HCT116 (cell line): ENCODE measurements around the gene ERAP2. TPM values are rescaled to one million over a fixed set of nuclear protein-coding genes. Genes with fewer than 3 reads are reported as not detected.

ENCODE experiments used
- ATAC-seq: fragments of 200-7000 bp; cut with Tn5 transposase; 2 replicates; pipeline ENCODE4 v1.9.1; 2020; ENCODE audit warnings: mild to moderate bottlenecking, moderate library complexity
- BruUV-seq: library from RNA; stranded (reverse); fragments of 400-500 nt; replicated peaks from 2 replicates; lab custom pipeline; 2021; lab: Mats Ljungman, UMichigan
- CTCF ChIA-PET: fragments of 300-600 bp; sonication (Branson Sonifier 250); formaldehyde crosslinking; loops from one replicate; lab custom pipeline; 2021; ENCODE audit warnings: antibody characterized with exemption; lab: Charles Lee
- POLR2A ChIA-PET: fragments of 300-600, 350-600 bp; sonication (Branson Sonifier 250); formaldehyde crosslinking; loops from one replicate; lab custom pipeline; 2021; ENCODE audit warnings: antibody characterized with exemption; lab: Charles Lee
- RAD21 ChIA-PET, 2 experiments: fragments of 300-600 bp; sonication (Branson Sonifier 250); formaldehyde crosslinking; loops; one replicate each; lab custom pipeline; 2023; ENCODE audit warnings: low total read pairs in 2 of 2; ENCODE audit not compliant: uncharacterized antibody in 2 of 2, unreplicated experiment in 2 of 2, low non-redundant PET in 1 of 2; lab: Charles Lee
- DNase-seq: peaks from one replicate; pipeline ENCODE4 v3.0.0-alpha.2; 2010; ENCODE audit warnings: low read depth, low spot score
- H2AFZ ChIP-seq: fragments of 200-600 bp; shearing (Covaris generic), sonication (generic); 2 replicates; pipeline ENCODE4 v1.6.1; 2017; ENCODE audit warnings: low read depth, mixed run types, mixed read lengths, antibody characterized with exemption, low read length; ENCODE audit not compliant: poor library complexity, severe bottlenecking
- H3K27ac ChIP-seq: 2 replicates; pipeline ENCODE4 v1.5.1; 2012; ENCODE audit warnings: low read depth, low read length
- H3K27me3 ChIP-seq: fragments of 200-600 bp; sonication (generic); 2 replicates; pipeline ENCODE4 v1.6.1; 2016; ENCODE audit warnings: mixed run types, low read length, mixed read lengths; ENCODE audit not compliant: insufficient read depth
- H3K36me3 ChIP-seq, 2 experiments: fragments of 200-500 bp in 1 of 2; fragments of 200-600 bp in 1 of 2; sonication (Bioruptor generic) in 1 of 2; sonication (generic) in 1 of 2; 2 replicates each; pipeline versions ENCODE4 v1.5.1 to v1.6.1; 2014 to 2016; ENCODE audit warnings: low read length in 2 of 2, inconsistent platforms in 1 of 2, mixed read lengths in 1 of 2, mixed run types in 1 of 2; ENCODE audit not compliant: insufficient read depth in 2 of 2, control insufficient read depth in 1 of 2
- H3K4me1 ChIP-seq, 2 experiments: fragments of 200-600 bp in 1 of 2; sonication (generic) in 1 of 2; 2 replicates each; pipeline versions ENCODE4 v1.5.1 to v1.6.1; 2012 to 2017; ENCODE audit warnings: low read length in 2 of 2, inconsistent platforms in 1 of 2, mild to moderate bottlenecking in 1 of 2, mixed read lengths in 1 of 2, mixed run types in 1 of 2, moderate library complexity in 1 of 2; ENCODE audit not compliant: insufficient read depth in 2 of 2, control insufficient read depth in 1 of 2
- H3K4me2 ChIP-seq: fragments of 200-600 bp; sonication (generic); 2 replicates; pipeline ENCODE4 v1.6.1; 2017; ENCODE audit warnings: mixed run types, low read length, mixed read lengths
- H3K4me3 ChIP-seq, 2 experiments: fragments of 200-600 bp in 1 of 2; sonication (generic) in 1 of 2; replicated peaks in 1 of 2; 2 replicates each; pipeline ENCODE4 v1.5.1; 2011 to 2016; ENCODE audit warnings: low read length in 2 of 2, control low read depth in 1 of 2, low read depth in 1 of 2, mild to moderate bottlenecking in 1 of 2, mixed read lengths in 1 of 2, mixed run types in 1 of 2
- H3K79me2 ChIP-seq: fragments of 200-600 bp; sonication (generic); 2 replicates; pipeline ENCODE4 v1.6.1; 2017; ENCODE audit warnings: mild to moderate bottlenecking, mixed run types, low read length, moderate library complexity, mixed read lengths; ENCODE audit not compliant: insufficient read depth
- H3K9ac ChIP-seq: fragments of 200-600 bp; sonication (generic); 2 replicates; pipeline ENCODE4 v1.6.1; 2016; ENCODE audit warnings: low read length, mixed read lengths
- H3K9me2 ChIP-seq: fragments of 200-600 bp; sonication (generic), shearing (Covaris generic); 2 replicates; pipeline ENCODE4 v1.6.1; 2017; ENCODE audit warnings: mixed run types, mild to moderate bottlenecking, moderate library complexity; ENCODE audit not compliant: insufficient read depth
- H3K9me3 ChIP-seq, 2 experiments: fragments of 200-500 bp in 1 of 2; fragments of 200-600 bp in 1 of 2; sonication (Bioruptor generic) in 1 of 2; sonication (generic) in 1 of 2; 2 replicates each; pipeline ENCODE4 v1.6.1; 2014 to 2017; ENCODE audit warnings: low read length in 2 of 2, mixed read lengths in 2 of 2, inconsistent platforms in 1 of 2, low read depth in 1 of 2, mild to moderate bottlenecking in 1 of 2, mixed run types in 1 of 2, moderate library complexity in 1 of 2; ENCODE audit not compliant: control insufficient read depth in 1 of 2, insufficient read depth in 1 of 2
- H4K20me1 ChIP-seq: fragments of 200-600 bp; sonication (generic), shearing (Covaris generic); 2 replicates; pipeline ENCODE4 v1.6.1; 2017; ENCODE audit warnings: mixed run types, mild to moderate bottlenecking, moderate library complexity; ENCODE audit not compliant: insufficient read depth
- CBX3 ChIP-seq: IDR thresholded peaks from 2 replicates; pipeline ENCODE4 v1.6.1; 2012; ENCODE audit warnings: low read depth
- ELF1 ChIP-seq: IDR thresholded peaks from 2 replicates; pipeline ENCODE4 v1.6.1; 2012; ENCODE audit warnings: low read depth, borderline replicate concordance
- EZH2 ChIP-seq: fragments of 200-600 bp; sonication (generic); IDR thresholded peaks from 2 replicates; pipeline ENCODE4 v1.6.1; 2017; ENCODE audit warnings: antibody characterized with exemption, mixed run types
- EZH2phosphoT487 ChIP-seq: fragments of 200-600 bp; IDR thresholded peaks from 2 replicates; pipeline ENCODE4 v1.6.1; 2018; ENCODE audit warnings: antibody characterized with exemption, borderline replicate concordance
- POLR2A ChIP-seq: IDR thresholded peaks from 2 replicates; pipeline ENCODE4 v1.7.0; 2011; ENCODE audit warnings: borderline replicate concordance; ENCODE audit not compliant: insufficient read depth, insufficient read length; ENCODE audit errors: extremely low read depth
- POLR2AphosphoS5 ChIP-seq: IDR thresholded peaks from 2 replicates; pipeline ENCODE4 v1.6.1; 2011; ENCODE audit warnings: mild to moderate bottlenecking, low read depth, low read length, moderate library complexity
- SIN3A ChIP-seq: IDR thresholded peaks from 2 replicates; pipeline ENCODE4 v1.6.1; 2012; ENCODE audit warnings: low read depth
- SP1 ChIP-seq: IDR thresholded peaks from 2 replicates; pipeline ENCODE4 v1.6.1; 2012; ENCODE audit warnings: low read depth
- intact Hi-C: fragments of 100-400 bp; cut with micrococcal nuclease; formaldehyde crosslinking; loops from 2 replicates; pipeline ENCODE4 v1.10.0; 2022
- total RNA-seq: library from RNA; stranded (reverse); gene quantifications from one replicate; pipeline ENCODE4 v1.2.1, GENCODE V29; 2021; ENCODE audit not compliant: unreplicated experiment
- TF ChIP-seq, protein P1 (sequence below): IDR thresholded peaks from 2 replicates; pipeline ENCODE4 v1.6.1; 2012
- TF ChIP-seq, protein P2 (sequence below): IDR thresholded peaks from 2 replicates; pipeline ENCODE4 v1.6.1; 2012; ENCODE audit warnings: low read depth
- TF ChIP-seq, protein P3 (sequence below): IDR thresholded peaks from 2 replicates; pipeline ENCODE4 v1.6.1; 2011; ENCODE audit warnings: mild to moderate bottlenecking, low read length, moderate library complexity; ENCODE audit not compliant: insufficient replicate concordance; ENCODE audit errors: extremely low read depth

ERAP2 gene
- total RNA-seq, 1 experiment from 2014 or later = 2.2 TPM

DNA sequence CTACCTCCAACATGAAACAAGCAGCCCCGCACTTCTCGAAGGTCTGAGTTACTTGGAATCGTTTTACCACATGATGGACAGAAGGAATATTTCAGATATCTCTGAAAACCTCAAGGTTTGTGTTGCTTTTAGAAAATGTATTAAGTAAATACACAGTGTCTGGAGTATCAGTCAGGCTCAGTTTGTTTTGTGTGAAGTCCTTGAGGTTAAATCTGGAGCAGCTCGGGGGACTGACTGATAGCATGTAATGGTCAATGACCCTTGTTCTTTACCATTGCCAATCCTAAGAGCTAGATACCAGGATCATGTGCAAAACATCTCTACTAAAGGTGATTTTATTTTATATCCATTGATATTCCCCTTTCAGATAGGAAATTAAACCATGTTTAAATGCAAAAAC lies 32.7 kb downstream of the ERAP2 start:
- H3K9ac ChIP-seq = no peak overlapping the region
- no TSS peak for BruUV-seq
- ATAC-seq = no peak
- no peaks in the 10 kb centered on the region for H3K9me3 ChIP-seq
- intact Hi-C loops = no loop called here
- no peak overlapping the region for H3K27ac ChIP-seq
- CTCF ChIA-PET = no interaction called here
- no peaks in the 10 kb centered on the region for H3K79me2 ChIP-seq
- peaks cover 0 to 5% of the 10 kb centered on the region in 2 experiments; a peak in 1 of 4 replicates for H3K4me1 ChIP-seq
- TF ChIP-seq ELF1 (no peak), EZH2 (no peak), POLR2AphosphoS5 (no peak), SIN3A (no peak), CBX3 (no peak)
- TF ChIP-seq, protein P1, sequence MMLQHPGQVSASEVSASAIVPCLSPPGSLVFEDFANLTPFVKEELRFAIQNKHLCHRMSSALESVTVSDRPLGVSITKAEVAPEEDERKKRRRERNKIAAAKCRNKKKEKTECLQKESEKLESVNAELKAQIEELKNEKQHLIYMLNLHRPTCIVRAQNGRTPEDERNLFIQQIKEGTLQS = no peak
- TF ChIP-seq, all 23 proteins: peak for 0
- POLR2A ChIA-PET = no interaction called here
- DNase-seq = no peak
- H3K4me3 ChIP-seq = no peak overlapping the region
- H3K36me3 ChIP-seq = no peaks in the 10 kb centered on the region
- no peak overlapping the region for H2AFZ ChIP-seq
- H3K9me2 ChIP-seq = no peaks in the 10 kb centered on the region
- no peaks in the 10 kb centered on the region for H3K27me3 ChIP-seq
- H4K20me1 ChIP-seq = no peaks in the 10 kb centered on the region
- RAD21 ChIA-PET = no interaction called here
- H3K4me2 ChIP-seq = no peak overlapping the region

DNA sequence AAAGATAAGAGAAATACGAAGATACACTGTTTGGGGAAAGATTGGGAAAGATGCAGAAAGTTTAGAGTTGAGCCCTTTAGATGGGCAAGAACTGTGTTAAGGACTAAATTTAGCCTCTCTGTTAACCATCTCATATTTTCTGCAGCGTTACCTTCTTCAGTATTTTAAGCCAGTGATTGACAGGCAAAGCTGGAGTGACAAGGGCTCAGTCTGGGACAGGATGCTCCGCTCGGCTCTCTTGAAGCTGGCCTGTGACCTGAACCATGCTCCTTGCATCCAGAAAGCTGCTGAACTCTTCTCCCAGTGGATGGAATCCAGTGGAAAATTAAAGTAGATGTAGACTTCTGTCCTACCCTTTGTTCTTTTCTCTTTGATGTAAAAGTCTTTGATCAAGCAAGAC lies 33.1 kb downstream of the ERAP2 start:
- H3K9me2 ChIP-seq = no peaks in the 10 kb centered on the region
- H2AFZ ChIP-seq = no peak overlapping the region
- no peaks in the 10 kb centered on the region for H3K36me3 ChIP-seq
- DNase-seq = no peak
- no peak overlapping the region for H3K4me3 ChIP-seq
- no peak for ATAC-seq
- ChIA-PET CTCF (no interaction called here), RAD21 (no interaction called here), POLR2A (no interaction called here)
- H3K9ac ChIP-seq = no peak overlapping the region
- H3K4me1 ChIP-seq = peaks cover 0 to 5% of the 10 kb centered on the region in 2 experiments; a peak in 1 of 4 replicates
- BruUV-seq = no TSS peak
- no peaks in the 10 kb centered on the region for H3K79me2 ChIP-seq
- TF ChIP-seq POLR2A = no peak
- no peak for TF ChIP-seq SIN3A
- TF ChIP-seq EZH2phosphoT487 = no peak
- TF ChIP-seq SP1 = no peak
- TF ChIP-seq, protein P2, sequence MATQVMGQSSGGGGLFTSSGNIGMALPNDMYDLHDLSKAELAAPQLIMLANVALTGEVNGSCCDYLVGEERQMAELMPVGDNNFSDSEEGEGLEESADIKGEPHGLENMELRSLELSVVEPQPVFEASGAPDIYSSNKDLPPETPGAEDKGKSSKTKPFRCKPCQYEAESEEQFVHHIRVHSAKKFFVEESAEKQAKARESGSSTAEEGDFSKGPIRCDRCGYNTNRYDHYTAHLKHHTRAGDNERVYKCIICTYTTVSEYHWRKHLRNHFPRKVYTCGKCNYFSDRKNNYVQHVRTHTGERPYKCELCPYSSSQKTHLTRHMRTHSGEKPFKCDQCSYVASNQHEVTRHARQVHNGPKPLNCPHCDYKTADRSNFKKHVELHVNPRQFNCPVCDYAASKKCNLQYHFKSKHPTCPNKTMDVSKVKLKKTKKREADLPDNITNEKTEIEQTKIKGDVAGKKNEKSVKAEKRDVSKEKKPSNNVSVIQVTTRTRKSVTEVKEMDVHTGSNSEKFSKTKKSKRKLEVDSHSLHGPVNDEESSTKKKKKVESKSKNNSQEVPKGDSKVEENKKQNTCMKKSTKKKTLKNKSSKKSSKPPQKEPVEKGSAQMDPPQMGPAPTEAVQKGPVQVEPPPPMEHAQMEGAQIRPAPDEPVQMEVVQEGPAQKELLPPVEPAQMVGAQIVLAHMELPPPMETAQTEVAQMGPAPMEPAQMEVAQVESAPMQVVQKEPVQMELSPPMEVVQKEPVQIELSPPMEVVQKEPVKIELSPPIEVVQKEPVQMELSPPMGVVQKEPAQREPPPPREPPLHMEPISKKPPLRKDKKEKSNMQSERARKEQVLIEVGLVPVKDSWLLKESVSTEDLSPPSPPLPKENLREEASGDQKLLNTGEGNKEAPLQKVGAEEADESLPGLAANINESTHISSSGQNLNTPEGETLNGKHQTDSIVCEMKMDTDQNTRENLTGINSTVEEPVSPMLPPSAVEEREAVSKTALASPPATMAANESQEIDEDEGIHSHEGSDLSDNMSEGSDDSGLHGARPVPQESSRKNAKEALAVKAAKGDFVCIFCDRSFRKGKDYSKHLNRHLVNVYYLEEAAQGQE = no peak
- TF ChIP-seq, protein P3, sequence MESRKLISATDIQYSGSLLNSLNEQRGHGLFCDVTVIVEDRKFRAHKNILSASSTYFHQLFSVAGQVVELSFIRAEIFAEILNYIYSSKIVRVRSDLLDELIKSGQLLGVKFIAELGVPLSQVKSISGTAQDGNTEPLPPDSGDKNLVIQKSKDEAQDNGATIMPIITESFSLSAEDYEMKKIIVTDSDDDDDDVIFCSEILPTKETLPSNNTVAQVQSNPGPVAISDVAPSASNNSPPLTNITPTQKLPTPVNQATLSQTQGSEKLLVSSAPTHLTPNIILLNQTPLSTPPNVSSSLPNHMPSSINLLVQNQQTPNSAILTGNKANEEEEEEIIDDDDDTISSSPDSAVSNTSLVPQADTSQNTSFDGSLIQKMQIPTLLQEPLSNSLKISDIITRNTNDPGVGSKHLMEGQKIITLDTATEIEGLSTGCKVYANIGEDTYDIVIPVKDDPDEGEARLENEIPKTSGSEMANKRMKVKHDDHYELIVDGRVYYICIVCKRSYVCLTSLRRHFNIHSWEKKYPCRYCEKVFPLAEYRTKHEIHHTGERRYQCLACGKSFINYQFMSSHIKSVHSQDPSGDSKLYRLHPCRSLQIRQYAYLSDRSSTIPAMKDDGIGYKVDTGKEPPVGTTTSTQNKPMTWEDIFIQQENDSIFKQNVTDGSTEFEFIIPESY = no peak
- H3K27ac ChIP-seq = no peak overlapping the region
- no peaks in the 10 kb centered on the region for H4K20me1 ChIP-seq
- H3K9me3 ChIP-seq = no peaks in the 10 kb centered on the region
- no peaks in the 10 kb centered on the region for H3K27me3 ChIP-seq
- intact Hi-C loops = no loop called here
- no peak overlapping the region for H3K4me2 ChIP-seq
